ENCODE measurements around the gene SCP2.

SCP2 gene

DNA sequence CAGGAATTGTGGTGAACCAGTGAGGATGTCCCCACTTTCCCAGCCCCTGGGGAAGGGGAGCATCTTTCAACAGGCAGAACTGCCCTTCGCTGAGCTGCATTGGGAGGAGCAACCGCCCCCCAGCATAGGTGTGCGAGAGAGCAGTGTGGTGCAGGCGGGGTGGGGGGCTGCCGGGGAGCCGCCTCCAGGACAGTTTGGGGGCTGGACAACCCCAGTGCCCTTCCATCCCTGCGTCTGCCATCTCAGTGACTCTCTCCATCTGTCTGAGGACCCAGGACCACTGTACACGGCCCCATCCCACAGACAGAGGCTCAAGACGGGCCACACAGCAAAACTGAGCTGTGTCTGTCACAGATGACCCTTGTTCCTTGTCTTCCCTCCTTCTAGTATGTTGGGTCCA lies 149.1 kb downstream of the SCP2 start:
- in situ Hi-C loops (cut with HindIII; ENCODE audit: low pct_ligation_motif_present, low sequenced_read_pairs), result no loop called here
- TF ChIP-seq, protein P1, sequence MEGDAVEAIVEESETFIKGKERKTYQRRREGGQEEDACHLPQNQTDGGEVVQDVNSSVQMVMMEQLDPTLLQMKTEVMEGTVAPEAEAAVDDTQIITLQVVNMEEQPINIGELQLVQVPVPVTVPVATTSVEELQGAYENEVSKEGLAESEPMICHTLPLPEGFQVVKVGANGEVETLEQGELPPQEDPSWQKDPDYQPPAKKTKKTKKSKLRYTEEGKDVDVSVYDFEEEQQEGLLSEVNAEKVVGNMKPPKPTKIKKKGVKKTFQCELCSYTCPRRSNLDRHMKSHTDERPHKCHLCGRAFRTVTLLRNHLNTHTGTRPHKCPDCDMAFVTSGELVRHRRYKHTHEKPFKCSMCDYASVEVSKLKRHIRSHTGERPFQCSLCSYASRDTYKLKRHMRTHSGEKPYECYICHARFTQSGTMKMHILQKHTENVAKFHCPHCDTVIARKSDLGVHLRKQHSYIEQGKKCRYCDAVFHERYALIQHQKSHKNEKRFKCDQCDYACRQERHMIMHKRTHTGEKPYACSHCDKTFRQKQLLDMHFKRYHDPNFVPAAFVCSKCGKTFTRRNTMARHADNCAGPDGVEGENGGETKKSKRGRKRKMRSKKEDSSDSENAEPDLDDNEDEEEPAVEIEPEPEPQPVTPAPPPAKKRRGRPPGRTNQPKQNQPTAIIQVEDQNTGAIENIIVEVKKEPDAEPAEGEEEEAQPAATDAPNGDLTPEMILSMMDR (IDR thresholded peaks at IDR 0.05; ENCODE audit: low read depth, low read length, missing control alignments), result no peak
- no peak for DNase-seq
- Histone ChIP-seq H3K36me3 (replicated peaks) (no peaks in the 10 kb centered on the region), H3K4me3 (ENCODE audit: low read depth, low read length) (no peak overlapping the region), H3K27me3 (replicated peaks) (no peaks in the 10 kb centered on the region), H3K27ac (no peak overlapping the region)

DNA sequence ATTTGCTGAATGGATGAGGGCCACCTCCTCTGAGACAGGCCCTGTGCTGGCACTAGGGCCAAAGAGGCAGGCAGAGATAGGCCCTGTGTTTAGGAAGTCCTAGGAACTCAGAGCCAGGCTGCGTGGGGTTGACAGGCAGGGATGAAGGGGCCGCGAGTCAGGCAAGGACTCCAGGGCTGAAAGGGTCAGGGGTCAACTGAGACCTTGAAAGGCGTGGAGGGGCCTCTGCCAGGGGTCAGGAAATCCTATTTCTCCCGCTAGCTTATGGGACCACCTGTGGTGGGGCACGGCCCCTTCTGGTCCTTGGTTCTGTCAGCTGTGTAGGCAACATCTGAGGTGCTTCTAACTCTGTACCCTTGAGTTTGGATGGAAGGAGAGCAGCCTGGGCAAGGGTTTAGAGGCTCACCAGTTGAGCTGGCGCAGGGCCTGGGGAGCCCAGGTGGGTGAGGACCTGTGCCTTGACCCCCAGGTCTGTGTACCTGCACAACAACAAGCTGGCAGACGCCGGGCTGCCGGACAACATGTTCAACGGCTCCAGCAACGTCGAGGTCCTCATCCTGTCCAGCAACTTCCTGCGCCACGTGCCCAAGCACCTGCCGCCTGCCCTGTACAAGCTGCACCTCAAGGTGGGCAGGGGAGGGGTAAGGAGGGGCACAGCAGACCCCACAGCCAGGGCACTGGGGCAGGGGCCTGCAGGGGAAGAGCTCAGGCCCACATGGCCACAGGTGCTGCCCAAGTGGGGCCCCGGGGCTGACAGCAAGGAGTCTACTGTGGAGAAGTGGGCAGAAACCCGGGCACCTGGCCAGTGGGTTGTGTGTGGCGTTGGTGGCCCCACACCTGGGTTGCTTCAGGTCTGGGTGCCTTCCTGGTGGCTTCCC lies 149.9 kb downstream of the SCP2 start:
- no peak for DNase-seq
- Histone ChIP-seq H3K27ac (no peak overlapping the region), H3K36me3 (replicated peaks) (no peaks in the 10 kb centered on the region), H3K4me3 (ENCODE audit: low read depth, low read length) (no peak overlapping the region), H3K27me3 (replicated peaks) (no peaks in the 10 kb centered on the region)
- TF ChIP-seq, protein P1 (IDR thresholded peaks at IDR 0.05; ENCODE audit: low read depth, low read length, missing control alignments), result no peak
- in situ Hi-C loops (cut with HindIII; ENCODE audit: low pct_ligation_motif_present, low sequenced_read_pairs), result no loop called here

DNA sequence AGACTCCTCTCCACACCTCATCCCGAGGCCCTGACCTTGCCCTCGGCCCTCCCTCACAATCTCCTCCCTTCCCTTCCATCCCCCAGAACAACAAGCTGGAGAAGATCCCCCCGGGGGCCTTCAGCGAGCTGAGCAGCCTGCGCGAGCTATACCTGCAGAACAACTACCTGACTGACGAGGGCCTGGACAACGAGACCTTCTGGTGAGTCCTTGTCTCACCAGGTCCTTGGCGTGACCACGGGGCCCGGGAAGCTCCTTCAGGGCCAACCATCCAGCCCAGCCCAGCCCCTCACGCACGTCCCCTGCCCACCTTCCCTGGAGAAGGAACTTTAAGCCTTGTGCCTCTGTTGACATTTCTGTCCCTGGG lies 150.5 kb downstream of the SCP2 start:
- H3K27me3 ChIP-seq (replicated peaks), result no peaks in the 10 kb centered on the region
- H3K27ac ChIP-seq, result no peak overlapping the region
- no peak for DNase-seq
- no peak overlapping the region for H3K4me3 ChIP-seq (ENCODE audit: low read depth, low read length)
- in situ Hi-C loops (cut with HindIII; ENCODE audit: low pct_ligation_motif_present, low sequenced_read_pairs), result no loop called here
- H3K36me3 ChIP-seq (replicated peaks), result no peaks in the 10 kb centered on the region
- TF ChIP-seq, protein P1 (IDR thresholded peaks at IDR 0.05; ENCODE audit: low read depth, low read length, missing control alignments), result no peak

DNA sequence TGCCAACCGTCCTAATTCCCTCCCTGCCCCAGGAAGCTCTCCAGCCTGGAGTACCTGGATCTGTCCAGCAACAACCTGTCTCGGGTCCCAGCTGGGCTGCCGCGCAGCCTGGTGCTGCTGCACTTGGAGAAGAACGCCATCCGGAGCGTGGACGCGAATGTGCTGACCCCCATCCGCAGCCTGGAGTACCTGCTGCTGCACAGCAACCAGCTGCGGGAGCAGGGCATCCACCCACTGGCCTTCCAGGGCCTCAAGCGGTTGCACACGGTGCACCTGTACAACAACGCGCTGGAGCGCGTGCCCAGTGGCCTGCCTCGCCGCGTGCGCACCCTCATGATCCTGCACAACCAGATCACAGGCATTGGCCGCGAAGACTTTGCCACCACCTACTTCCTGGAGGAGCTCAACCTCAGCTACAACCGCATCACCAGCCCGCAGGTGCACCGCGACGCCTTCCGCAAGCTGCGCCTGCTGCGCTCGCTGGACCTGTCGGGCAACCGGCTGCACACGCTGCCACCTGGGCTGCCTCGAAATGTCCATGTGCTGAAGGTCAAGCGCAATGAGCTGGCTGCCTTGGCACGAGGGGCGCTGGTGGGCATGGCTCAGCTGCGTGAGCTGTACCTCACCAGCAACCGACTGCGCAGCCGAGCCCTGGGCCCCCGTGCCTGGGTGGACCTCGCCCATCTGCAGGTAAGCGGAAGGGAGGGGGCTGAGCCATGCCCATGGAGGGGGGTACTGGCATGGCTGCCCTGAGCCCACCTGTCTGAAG lies 151.4 kb downstream of the SCP2 start:
- no peak for DNase-seq
- Histone ChIP-seq H3K36me3 (replicated peaks) (no peaks in the 10 kb centered on the region), H3K27me3 (replicated peaks) (no peaks in the 10 kb centered on the region), H3K4me3 (ENCODE audit: low read depth, low read length) (no peak overlapping the region), H3K27ac (no peak overlapping the region)
- TF ChIP-seq, protein P1 (IDR thresholded peaks at IDR 0.05; ENCODE audit: low read depth, low read length, missing control alignments), result no peak
- in situ Hi-C loops (cut with HindIII; ENCODE audit: low pct_ligation_motif_present, low sequenced_read_pairs), result no loop called here

DNA sequence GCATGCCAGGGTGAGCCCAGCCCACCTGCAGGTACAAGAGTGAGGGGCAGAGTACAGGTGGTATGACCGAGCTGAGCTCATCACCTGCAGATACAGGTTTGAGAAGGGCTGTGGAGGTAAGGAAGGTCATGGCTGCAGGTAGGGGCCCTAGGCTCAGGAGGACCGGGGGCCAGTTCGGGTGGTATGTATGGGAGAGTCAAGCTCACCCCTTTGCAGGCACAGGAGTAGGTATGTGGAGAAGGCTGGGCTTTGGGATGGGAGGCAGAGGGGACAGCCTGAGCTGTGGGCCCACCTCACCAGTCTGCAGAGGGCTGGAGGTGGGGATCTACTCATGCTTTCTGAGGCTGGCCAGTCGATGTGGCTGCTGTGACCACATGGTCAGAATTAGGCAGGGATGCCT lies 152.2 kb downstream of the SCP2 start:
- DNase-seq, result no peak
- Histone ChIP-seq H3K36me3 (replicated peaks) (no peaks in the 10 kb centered on the region), H3K27me3 (replicated peaks) (no peaks in the 10 kb centered on the region), H3K27ac (no peak overlapping the region), H3K4me3 (ENCODE audit: low read depth, low read length) (no peak overlapping the region)
- in situ Hi-C loops (cut with HindIII; ENCODE audit: low pct_ligation_motif_present, low sequenced_read_pairs), result no loop called here
- TF ChIP-seq, protein P1 (IDR thresholded peaks at IDR 0.05; ENCODE audit: low read depth, low read length, missing control alignments), result no peak

All from brain microvascular endothelial cell (primary cell).